Brain pericyte (primary cell): ENCODE results near the gene VGLL4.
"Not testable (repeated sequence)": the region's sequence is repeated elsewhere in the genome, so short reads cannot be mapped to it uniquely, and the experiment has no call there.

Experiments
- DNase-seq: peaks from one replicate; pipeline ENCODE4 v3.0.0-alpha.2; 2012; ENCODE audit warnings: low read depth, low spot score

Gene VGLL4

DNA sequence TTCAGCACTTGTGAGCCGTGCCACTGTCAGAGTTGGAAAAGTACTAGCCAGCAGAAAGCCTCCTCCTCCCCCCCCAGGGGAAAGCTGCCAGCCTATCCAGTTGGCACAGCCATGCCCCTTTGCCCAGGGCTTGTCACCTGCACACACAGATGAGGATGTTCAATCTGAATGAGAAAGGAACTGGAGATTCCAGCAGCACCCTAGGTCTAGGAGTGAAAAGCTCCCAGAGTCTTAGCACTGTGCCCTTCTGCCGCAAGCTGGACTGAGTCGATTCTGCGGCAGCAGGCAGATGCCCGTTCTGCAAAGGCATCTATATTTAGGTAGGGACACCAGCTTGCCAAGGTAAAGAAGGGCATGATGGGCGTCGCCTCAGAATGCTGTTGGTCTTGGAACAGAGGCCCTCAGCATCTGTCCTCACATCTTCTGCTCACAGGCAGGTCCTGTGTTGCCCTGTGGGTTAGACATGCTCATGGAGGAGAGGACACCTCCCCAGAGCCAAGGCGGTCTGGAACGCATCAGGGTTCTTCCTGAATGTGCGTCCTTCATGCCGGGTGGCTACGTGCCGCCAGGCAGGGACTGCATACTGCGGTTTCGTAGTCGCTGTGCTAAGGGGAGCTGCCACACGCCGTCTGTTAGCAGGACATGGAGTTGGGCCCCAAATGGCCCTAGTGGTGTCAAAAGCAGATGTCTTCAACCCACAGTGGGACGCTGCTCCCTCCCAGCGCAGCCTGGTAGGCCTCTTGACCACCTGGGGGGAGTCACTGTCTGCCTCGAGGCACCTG is 109.5 kb downstream of the VGLL4 start:
- no peak for DNase-seq

- DNase-seq = peak; percentile 87
These were observed 110.8 kb downstream of the VGLL4 start for GRCh38 chr3:11532931-11533391.

DNA sequence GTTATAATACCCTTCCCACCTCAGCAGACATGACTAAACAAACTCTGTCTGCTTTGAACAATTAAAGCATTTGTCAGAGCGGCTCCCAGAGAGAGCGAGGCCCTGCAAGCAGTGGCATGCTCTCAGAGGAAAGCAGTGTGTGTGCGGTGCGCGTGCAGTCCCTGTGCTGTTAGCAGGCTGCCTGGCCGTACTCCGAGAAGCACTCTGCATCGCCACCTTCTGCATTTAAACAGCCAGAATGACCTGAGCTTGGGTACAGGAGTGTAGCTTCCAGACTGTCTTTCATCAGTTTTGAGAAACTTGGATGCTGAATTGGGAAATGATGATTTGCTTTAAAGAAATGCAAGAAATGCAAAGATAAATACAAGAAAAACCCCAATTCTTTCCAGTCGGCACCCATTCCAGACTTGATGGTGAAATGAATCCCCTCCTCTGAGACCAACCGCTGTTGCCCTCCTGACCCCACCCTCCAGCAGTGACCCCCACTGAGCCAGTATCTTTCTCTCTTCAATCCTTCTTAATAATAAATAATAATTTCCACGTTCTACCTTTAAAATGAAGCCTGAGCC is 113.5 kb downstream of the VGLL4 start:
- peak; percentile 91 for DNase-seq

DNA sequence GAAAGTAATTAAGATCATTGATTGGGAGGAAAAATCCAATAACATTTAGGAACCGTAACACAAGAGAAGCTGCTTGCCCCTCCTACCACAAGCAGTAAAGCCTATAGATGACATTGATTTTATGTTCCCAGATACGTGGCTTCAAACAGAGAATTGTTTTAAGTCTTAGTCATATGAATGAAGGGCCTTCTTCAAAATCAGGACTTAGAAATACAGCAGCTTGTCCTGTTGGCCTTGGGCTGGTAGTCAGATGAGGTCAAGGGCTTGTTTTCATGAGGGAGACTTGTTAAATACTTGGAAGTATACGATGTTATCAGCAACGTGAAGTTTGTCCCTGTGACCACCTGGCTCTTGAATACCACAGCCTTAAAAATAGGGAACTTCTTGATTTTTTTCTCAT is 114.4 kb downstream of the VGLL4 start:
- no peak for DNase-seq

- not testable (repeated sequence) for DNase-seq
These were observed 117.6 kb downstream of the VGLL4 start for GRCh38 chr3:11526121-11526520.

- no peak for DNase-seq
These were observed 120.1 kb downstream of the VGLL4 start for GRCh38 chr3:11523572-11524101.

- DNase-seq = no peak
These were observed 120.7 kb downstream of the VGLL4 start for GRCh38 chr3:11522953-11523571.

DNA sequence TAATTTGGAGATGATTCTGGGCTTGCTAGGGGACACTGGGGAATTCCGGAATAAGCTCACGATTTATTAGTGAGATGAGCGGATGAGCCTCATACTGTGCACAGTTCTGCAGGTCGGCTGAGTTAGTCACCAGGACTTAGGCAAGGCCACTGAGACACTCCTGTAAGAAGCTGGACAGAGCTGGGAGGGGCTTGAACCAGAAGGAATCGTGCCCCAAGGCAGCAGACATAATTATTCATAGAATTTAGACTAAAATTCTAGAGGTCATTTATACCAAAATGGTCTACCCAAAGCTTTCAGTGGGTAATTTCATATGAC is 121.4 kb downstream of the VGLL4 start:
- DNase-seq = no peak

- DNase-seq = no peak
These were observed 122.5 kb downstream of the VGLL4 start for GRCh38 chr3:11521167-11521566.

GRCh38 chr3:11517601-11518000 is 126.1 kb downstream of the VGLL4 start:
- no peak for DNase-seq

- DNase-seq = peak; percentile 67
These were observed 129.4 kb downstream of the VGLL4 start for GRCh38 chr3:11514191-11514821.

- no peak for DNase-seq
These were observed 129.9 kb downstream of the VGLL4 start for GRCh38 chr3:11513817-11514135.

DNA sequence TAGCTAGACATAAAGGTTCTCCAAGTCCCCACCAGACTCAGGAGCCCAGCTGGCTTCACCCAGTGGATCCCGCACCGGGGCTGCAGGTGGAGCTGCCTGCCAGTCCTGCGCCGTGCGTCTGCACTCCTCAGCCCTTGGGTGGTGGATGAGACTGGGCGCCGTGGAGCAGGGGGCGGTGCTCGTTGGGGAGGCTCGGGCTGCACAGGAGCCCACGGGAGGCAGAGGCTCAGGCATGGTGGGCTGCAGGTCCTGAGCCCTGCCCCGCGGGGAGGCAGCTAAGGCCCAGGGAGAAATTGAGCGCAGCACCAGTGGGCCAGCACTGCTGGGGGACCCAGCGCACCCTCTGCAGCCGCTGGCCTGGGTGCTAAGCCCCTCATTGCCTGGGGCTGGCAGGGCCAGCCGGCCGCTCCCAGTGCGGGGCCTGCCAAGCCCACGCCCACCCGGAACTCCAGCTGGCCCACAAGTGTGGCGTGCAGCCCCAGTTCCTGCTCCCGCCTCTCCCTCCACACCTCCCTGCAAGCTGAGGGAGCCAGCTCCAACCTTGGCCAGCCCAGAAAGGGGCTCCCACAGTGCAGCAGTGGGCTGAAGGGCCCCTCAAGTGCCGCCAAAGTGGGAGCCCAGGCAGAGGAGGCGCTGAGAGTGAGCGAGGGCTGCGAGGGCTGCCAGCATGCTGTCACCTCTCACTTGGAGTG is 130.4 kb downstream of the VGLL4 start:
- DNase-seq = not testable (repeated sequence)

DNA sequence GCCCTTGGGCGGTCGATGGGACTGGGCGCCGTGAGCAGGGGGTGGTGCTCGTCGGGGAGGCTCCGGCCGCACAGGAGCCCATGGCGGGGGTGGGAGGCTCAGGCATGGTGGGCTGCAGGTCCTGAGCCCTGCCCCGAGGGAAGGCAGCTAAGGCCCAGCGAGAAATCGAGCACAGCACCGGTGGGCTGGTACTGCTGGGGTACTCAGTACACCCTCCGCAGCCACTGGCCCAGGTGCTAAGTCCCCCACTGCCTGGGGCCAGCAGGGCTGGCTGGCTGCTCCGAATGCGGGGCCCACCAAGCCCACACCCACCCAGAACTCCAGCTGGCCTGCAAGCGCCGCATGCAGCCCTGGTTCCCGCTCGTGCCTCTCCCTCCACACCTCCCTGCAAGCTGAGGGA is 132.1 kb downstream of the VGLL4 start:
- DNase-seq = not testable (repeated sequence)

GRCh38 chr3:11510356-11510755 is 133.4 kb downstream of the VGLL4 start:
- no peak for DNase-seq

- DNase-seq = no peak
These were observed 133.7 kb downstream of the VGLL4 start for GRCh38 chr3:11510001-11510340.

DNA sequence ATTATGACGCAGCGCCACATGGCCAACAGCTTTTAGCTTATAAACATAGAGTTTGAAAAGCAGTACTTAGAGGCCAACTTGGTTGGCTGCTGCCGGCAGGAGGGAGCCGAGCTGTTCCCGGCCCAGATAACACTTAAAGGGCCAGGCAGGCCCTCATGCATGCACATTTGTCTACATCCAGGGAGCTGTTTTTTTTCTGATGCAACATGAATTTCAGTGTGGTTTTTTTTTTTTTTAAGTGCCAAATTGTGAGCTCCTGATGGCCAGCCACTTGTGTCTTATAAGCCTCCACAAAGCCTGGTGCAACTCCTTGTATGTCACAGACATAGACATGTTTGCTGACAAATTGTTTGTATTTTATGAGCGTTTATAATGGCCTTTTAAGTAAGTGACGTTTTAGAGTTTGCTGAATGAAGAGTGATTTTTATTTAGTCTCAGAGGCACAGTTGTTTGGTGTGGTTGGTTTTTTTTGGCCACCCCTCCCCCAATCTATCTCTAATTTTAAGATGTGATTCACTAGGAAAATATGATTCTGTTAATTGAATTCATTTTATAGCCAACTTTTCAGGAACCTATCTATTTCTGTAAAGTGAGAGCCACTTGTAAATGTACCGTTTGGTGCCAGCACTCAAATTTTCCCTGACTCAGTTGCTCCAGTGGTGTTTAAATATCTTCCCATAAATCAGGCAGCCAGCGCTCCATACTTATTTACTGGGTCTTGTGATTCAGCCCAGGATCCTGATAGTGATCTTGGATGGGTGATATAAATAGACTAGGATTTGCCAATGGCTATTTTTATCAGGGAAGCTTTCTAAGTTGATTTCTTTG is 134.3 kb downstream of the VGLL4 start:
- peak; percentile 92 for DNase-seq

GRCh38 chr3:11508346-11509172 is 135.2 kb downstream of the VGLL4 start:
- DNase-seq = no peak

DNA sequence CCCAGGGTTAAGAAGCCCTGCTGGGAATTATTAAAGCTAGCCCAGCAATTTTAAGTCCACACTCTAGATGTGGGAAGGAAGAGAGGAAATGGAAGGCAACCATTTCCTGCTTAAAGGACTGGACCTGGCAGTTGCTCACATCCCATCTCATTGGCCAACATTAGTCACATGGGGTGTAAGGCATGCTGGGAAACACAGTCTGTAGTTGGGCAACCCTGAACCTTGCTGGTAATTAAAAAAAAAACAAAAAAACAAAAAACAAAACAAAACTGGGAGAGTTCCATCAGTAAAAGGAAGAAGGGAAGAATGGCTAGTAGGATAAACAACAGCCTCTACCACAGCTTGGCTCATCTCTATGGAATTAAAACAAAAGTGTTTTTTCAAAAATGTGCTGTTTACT is 136.0 kb downstream of the VGLL4 start:
- no peak for DNase-seq
